GM08714 (cell line): ENCODE measurements around the gene SLC25A3.

Source experiments
- H3K4me3 ChIP-seq: fragments of 200-500 bp; sonication (Bioruptor generic); 2 replicates; pipeline ENCODE4 v1.5.1; 2014; ENCODE audit warnings: mild to moderate bottlenecking, low read length, inconsistent platforms
- ZNF274 ChIP-seq: IDR thresholded peaks from 2 replicates; pipeline ENCODE4 v1.6.1; 2012; ENCODE audit warnings: mild to moderate bottlenecking, low read depth, low read length

Gene SLC25A3

GRCh38 chr12:98635657-98636323 lies 42.3 kb downstream of the SLC25A3 start:
- H3K4me3 ChIP-seq = no peak overlapping the region
- no peak for TF ChIP-seq ZNF274

GRCh38 chr12:98637068-98637467 lies 43.6 kb downstream of the SLC25A3 start:
- H3K4me3 ChIP-seq = no peak overlapping the region
- TF ChIP-seq ZNF274 = no peak

- no peak overlapping the region for H3K4me3 ChIP-seq
- no peak for TF ChIP-seq ZNF274
Measured at GRCh38 chr12:98638009-98638408, 44.5 kb downstream of the SLC25A3 start.

GRCh38 chr12:98639491-98639890 lies 46.0 kb downstream of the SLC25A3 start:
- no peak for TF ChIP-seq ZNF274
- no peak overlapping the region for H3K4me3 ChIP-seq

- H3K4me3 ChIP-seq = peak overlapping the region; percentile 78; the same call in 1 of the 2 replicates
Measured at GRCh38 chr12:98642801-98643200, 49.3 kb downstream of the SLC25A3 start.

GRCh38 chr12:98644433-98644711 lies 50.9 kb downstream of the SLC25A3 start:
- TF ChIP-seq ZNF274 = no peak
- peak overlapping the region; percentile 78 for H3K4me3 ChIP-seq

- peak within 1 kb of the TSS; percentile 88 for H3K4me3 ChIP-seq
- no peak for TF ChIP-seq ZNF274
Measured at GRCh38 chr12:98644712-98645571, 51.5 kb downstream of the SLC25A3 start, which contains the start of the genes APAF1 and IKBIP. Gene APAF1 (plus strand): TSS chr12:98645290. CDS start chr12:98648360, 3,070 bp downstream. Gene IKBIP (minus strand): TSS chr12:98644788. CDS start chr12:98644701, 87 bp downstream.

GRCh38 chr12:98645572-98646067 lies 52.1 kb downstream of the SLC25A3 start:
- H3K4me3 ChIP-seq = peak overlapping the region; percentile 88
- no peak for TF ChIP-seq ZNF274

- peak overlapping the region; percentile 88 for H3K4me3 ChIP-seq
- TF ChIP-seq ZNF274 = no peak
Measured at GRCh38 chr12:98646294-98647090, 53.0 kb downstream of the SLC25A3 start.

GRCh38 chr12:98651328-98651727 lies 57.8 kb downstream of the SLC25A3 start:
- no peak overlapping the region for H3K4me3 ChIP-seq
- TF ChIP-seq ZNF274 = no peak

GRCh38 chr12:98653866-98654493 lies 60.5 kb downstream of the SLC25A3 start:
- TF ChIP-seq ZNF274 = no peak
- no peak overlapping the region for H3K4me3 ChIP-seq
